ENCODE data around the gene CAMK2A. TPM values are rescaled to one million over a fixed set of nuclear protein-coding genes. Genes with fewer than 3 reads are reported as not detected.

Gene CAMK2A
- total RNA-seq, 2 donors from 2014 or later: 0.50 to 1.0 TPM

GRCh38 chr5:150223474-150223873 lies 66.1 kb downstream of the CAMK2A start:
- no peaks in the 10 kb centered on the region for H3K27me3 ChIP-seq (replicated peaks; ENCODE audit: insufficient read depth)
- TF ChIP-seq POLR2A (IDR thresholded peaks at IDR 0.05) (no peak), CTCF (IDR thresholded peaks at IDR 0.05) (no peak), POLR2AphosphoS5 (IDR thresholded peaks at IDR 0.05) (no peak)
- no peaks in the 10 kb centered on the region for H3K36me3 ChIP-seq
- intact Hi-C loops (cut with DNase I): loop anchor here (10.0 kb wide), 1 partner anchor 389 kb away; no protein-coding TSS in a partner anchor
- H3K4me1 ChIP-seq (replicated peaks): no peaks in the 10 kb centered on the region
- 91% methylated on average over 7 of the region's 7 CpGs for WGBS
- DNase-seq (ENCODE audit: low spot score): no peak
- no peak overlapping the region for H3K4me3 ChIP-seq
- no peaks in the 10 kb centered on the region for H3K9me3 ChIP-seq
- H3K27ac ChIP-seq: no peak overlapping the region

GRCh38 chr5:150222906-150223305 lies 66.7 kb downstream of the CAMK2A start:
- no peaks in the 10 kb centered on the region for H3K27me3 ChIP-seq (replicated peaks; ENCODE audit: insufficient read depth)
- TF ChIP-seq POLR2AphosphoS5 (IDR thresholded peaks at IDR 0.05) (no peak), POLR2A (IDR thresholded peaks at IDR 0.05) (no peak), CTCF (IDR thresholded peaks at IDR 0.05) (no peak)
- no peak overlapping the region for H3K27ac ChIP-seq
- no peaks in the 10 kb centered on the region for H3K36me3 ChIP-seq
- no peak for DNase-seq (ENCODE audit: low spot score)
- H3K9me3 ChIP-seq: no peaks in the 10 kb centered on the region
- H3K4me1 ChIP-seq (replicated peaks): no peaks in the 10 kb centered on the region
- intact Hi-C loops (cut with DNase I): loop anchor here (10.0 kb wide), 1 partner anchor 388 kb away; no protein-coding TSS in a partner anchor
- no peak overlapping the region for H3K4me3 ChIP-seq
- 89% methylated on average over 21 of the region's 21 CpGs for WGBS

- Histone ChIP-seq H3K9me3 (no peaks in the 10 kb centered on the region), H3K27ac (no peak overlapping the region), H3K27me3 (replicated peaks; ENCODE audit: insufficient read depth) (no peaks in the 10 kb centered on the region), H3K4me1 (replicated peaks) (no peaks in the 10 kb centered on the region), H3K36me3 (no peaks in the 10 kb centered on the region), H3K4me3 (no peak overlapping the region)
- no peak for TF ChIP-seq POLR2A (IDR thresholded peaks at IDR 0.05)
- TF ChIP-seq POLR2AphosphoS5 (IDR thresholded peaks at IDR 0.05): no peak
- TF ChIP-seq CTCF (IDR thresholded peaks at IDR 0.05): no peak
- no peak for DNase-seq (ENCODE audit: low spot score)
- 70% methylated on average over 5 of the region's 5 CpGs for WGBS
- intact Hi-C loops (cut with DNase I): loop anchor here (10.0 kb wide), 1 partner anchor 387 kb away; no protein-coding TSS in a partner anchor
Observed at GRCh38 chr5:150221471-150221870, 68.1 kb downstream of the CAMK2A start.

- Histone ChIP-seq H3K27ac (no peak overlapping the region), H3K27me3 (replicated peaks; ENCODE audit: insufficient read depth) (no peaks in the 10 kb centered on the region), H3K9me3 (no peaks in the 10 kb centered on the region), H3K4me3 (no peak overlapping the region), H3K4me1 (replicated peaks) (no peaks in the 10 kb centered on the region), H3K36me3 (no peaks in the 10 kb centered on the region)
- TF ChIP-seq POLR2AphosphoS5 (IDR thresholded peaks at IDR 0.05) (no peak), POLR2A (IDR thresholded peaks at IDR 0.05) (no peak), CTCF (IDR thresholded peaks at IDR 0.05) (no peak)
- intact Hi-C loops (cut with DNase I): loop anchor here (10.0 kb wide), 2 partner anchors 195 to 385 kb away; no protein-coding TSS in a partner anchor
- no peak for DNase-seq (ENCODE audit: low spot score)
- WGBS: 63% methylated on average over 2 of the region's 2 CpGs
Observed at GRCh38 chr5:150219861-150220260, 69.7 kb downstream of the CAMK2A start.

GRCh38 chr5:150219142-150219541 lies 70.4 kb downstream of the CAMK2A start:
- H3K4me1 ChIP-seq (replicated peaks): no peaks in the 10 kb centered on the region
- intact Hi-C loops (cut with DNase I): loop anchor here (10.0 kb wide), 1 partner anchor 194 kb away; no protein-coding TSS in a partner anchor
- no peak for TF ChIP-seq CTCF (IDR thresholded peaks at IDR 0.05)
- no peak for TF ChIP-seq POLR2AphosphoS5 (IDR thresholded peaks at IDR 0.05)
- no peak for TF ChIP-seq POLR2A (IDR thresholded peaks at IDR 0.05)
- no peak overlapping the region for H3K4me3 ChIP-seq
- H3K27me3 ChIP-seq (replicated peaks; ENCODE audit: insufficient read depth): no peaks in the 10 kb centered on the region
- H3K9me3 ChIP-seq: no peaks in the 10 kb centered on the region
- no peaks in the 10 kb centered on the region for H3K36me3 ChIP-seq
- no peak overlapping the region for H3K27ac ChIP-seq
- DNase-seq (ENCODE audit: low spot score): no peak
